H1 (cell line): ENCODE results near the gene CTNNA3. TPM values are rescaled to one million over a fixed set of nuclear protein-coding genes. Genes with fewer than 3 reads are reported as not detected.

Experiments
- EP300 ChIP-seq, 2 experiments: IDR thresholded peaks; 1 replicate in 1 of 2; 2 replicates in 1 of 2; pipeline ENCODE4 v1.6.1; 2011 to 2012; ENCODE audit warnings: low read depth in 2 of 2, low read length in 2 of 2, mild to moderate bottlenecking in 2 of 2, borderline replicate concordance in 1 of 2, inconsistent platforms in 1 of 2, moderate library complexity in 1 of 2
- polyA plus RNA-seq, 7 experiments: library from polyadenylated mRNA; depleted of rRNA in 3 of 7; stranded (reverse) in 5 of 7; unstranded in 2 of 7; fragments of >200 nt in 5 of 7; fragments of 200-250 nt in 2 of 7; gene quantifications; 1 replicate in 5 of 7; 2 replicates in 1 of 7; 4 replicates in 1 of 7; pipeline versions ENCODE4 v1.2.1 to v1.2.3, GENCODE V29; 2011 to 2013; ENCODE audit warnings: missing spikeins in 2 of 7, mixed read lengths in 2 of 7
- total RNA-seq: library from RNA; stranded (reverse); fragmentation: NEBNext Ultra II Directional; extraction: Animal tissue kit (Norgen Biotek cat#: 25700); gene quantifications from 2 replicates; pipeline ENCODE4 v1.2.1, GENCODE V29; 2021

The CTNNA3 gene
- total and polyA plus RNA-seq, 2 of the 8 experiments (the other 6 are each of a cell fraction or from before 2014, with no cell fraction given): 1.3 to 1.5 TPM

- TF ChIP-seq EP300 (IDR thresholded peaks at IDR 0.05; ENCODE audit: borderline replicate concordance in 1 of 2, low read depth in 2 of 2, low read length in 2 of 2): no peak
- TF ChIP-seq, all 59 proteins: peak for 0
Measured at GRCh38 chr10:67241451-67241850, 454.5 kb downstream of the CTNNA3 start (continued).
